GM12878 (cell line): ENCODE data around the gene ALDOB. TPM values are rescaled to one million over a fixed set of nuclear protein-coding genes. Genes with fewer than 3 reads are reported as not detected.

Experiments
- ATAC-seq: fragments of 200-7000 bp; cut with Tn5 transposase; 3 replicates; pipeline ENCODE4 v1.9.1; 2020; ENCODE audit warnings: mild to moderate bottlenecking, moderate library complexity
- BruUV-seq: library from RNA; stranded (reverse); fragments of 400-500 nt; replicated peaks from 2 replicates; lab custom pipeline; 2021; lab: Mats Ljungman, UMichigan
- CTCF ChIA-PET: fragments of 300-600 bp; sonication (Branson Sonifier 250); formaldehyde crosslinking; extraction: SDS; loops from one replicate; lab custom pipeline; 2021; ENCODE audit warnings: inconsistent platforms; lab: Yijun Ruan, JAX
- POLR2A ChIA-PET: fragments of 350-600 bp; formaldehyde crosslinking; extraction: SDS; loops from one replicate; lab custom pipeline; 2021; ENCODE audit warnings: inconsistent platforms; lab: Charles Lee
- RAD21 ChIA-PET: fragments of 300-600 bp; sonication (Branson Sonifier 250); formaldehyde crosslinking; loops from one replicate; lab custom pipeline; 2023; ENCODE audit warnings: antibody characterized with exemption; ENCODE audit not compliant: unreplicated experiment; lab: Charles Lee
- SMC1A ChIA-PET: fragments of 300-600 bp; sonication (Branson Sonifier 250); formaldehyde crosslinking; loops from one replicate; lab custom pipeline; 2023; ENCODE audit not compliant: unreplicated experiment, uncharacterized antibody; lab: Charles Lee
- DNase-seq: peaks from one replicate; pipeline ENCODE4 v3.0.0-alpha.2; 2011; ENCODE audit warnings: low read depth, low spot score
- FAIRE-seq: peaks from 3 replicates; lab custom pipeline; 2011; peaks lifted over from hg19 to GRCh38; lab: Jason Lieb, UNC
- H2AFZ ChIP-seq: 2 replicates; pipeline ENCODE4 v1.6.0; 2011; ENCODE audit warnings: low read depth, low read length, control low read depth; ENCODE audit not compliant: control insufficient read depth
- H3K27ac ChIP-seq: 2 replicates; pipeline ENCODE4 v1.5.1; 2011; ENCODE audit warnings: control low read depth; ENCODE audit not compliant: control insufficient read depth, insufficient read depth
- H3K27me3 ChIP-seq, 2 experiments: replicated peaks in 1 of 2; 2 replicates each; pipeline versions ENCODE4 v1.6.0 to v1.6.1; 2011; ENCODE audit warnings: low read length in 1 of 2; ENCODE audit not compliant: control insufficient read depth in 2 of 2, insufficient read depth in 2 of 2
- H3K36me3 ChIP-seq, 2 experiments: 2 replicates each; pipeline ENCODE4 v1.5.1; 2011; ENCODE audit warnings: low read length in 1 of 2; ENCODE audit not compliant: control insufficient read depth in 2 of 2, insufficient read depth in 2 of 2
- H3K4me1 ChIP-seq: 2 replicates; pipeline ENCODE4 v1.6.1; 2011; ENCODE audit warnings: mild to moderate bottlenecking, low read length, moderate library complexity, mixed read lengths; ENCODE audit not compliant: control insufficient read depth, insufficient read depth
- H3K4me2 ChIP-seq: 2 replicates; pipeline ENCODE4 v1.6.0; 2011; ENCODE audit warnings: control low read depth; ENCODE audit not compliant: control insufficient read depth, insufficient read depth
- H3K4me3 ChIP-seq: fragments of 200-600 bp; sonication (generic); 2 replicates; pipeline ENCODE4 v1.5.1; 2016
- H3K79me2 ChIP-seq: 2 replicates; pipeline ENCODE4 v1.6.0; 2011; ENCODE audit warnings: low read length; ENCODE audit not compliant: control insufficient read depth, insufficient read depth
- H3K9ac ChIP-seq: 2 replicates; pipeline ENCODE4 v1.8.0; 2011; ENCODE audit warnings: low read length, control low read depth, mixed read lengths; ENCODE audit not compliant: control insufficient read depth, insufficient read depth
- H3K9me3 ChIP-seq: replicated peaks from 3 replicates; pipeline ENCODE4 v1.5.1; 2011; ENCODE audit warnings: mild to moderate bottlenecking, low read length; ENCODE audit not compliant: control insufficient read depth, insufficient read depth
- H4K20me1 ChIP-seq: 2 replicates; pipeline ENCODE4 v1.6.0; 2011; ENCODE audit not compliant: control insufficient read depth, insufficient read depth
- BACH1 ChIP-seq: fragments of 450-650 bp; IDR thresholded peaks from 2 replicates; pipeline ENCODE4 v1.6.1; 2017; ENCODE audit warnings: mild to moderate bottlenecking, borderline replicate concordance
- CTCF ChIP-seq, 3 experiments: IDR thresholded peaks in 2 of 3; conservative IDR thresholded peaks in 1 of 3; 2 replicates each; pipeline ENCODE4 v1.5.1; 2011; ENCODE audit warnings: low read depth in 3 of 3, low read length in 3 of 3, mild to moderate bottlenecking in 3 of 3, control low read depth in 2 of 3, moderate library complexity in 2 of 3, inconsistent platforms in 1 of 3, mixed read lengths in 1 of 3; ENCODE audit not compliant: control insufficient read depth in 2 of 3, insufficient read depth in 1 of 3; ENCODE audit errors: extremely low read depth in 1 of 3
- ELK1 ChIP-seq: IDR thresholded peaks from 2 replicates; pipeline ENCODE4 v1.6.1; 2012; ENCODE audit warnings: low read depth, low read length, improper control_type of control experiment
- FOXM1 ChIP-seq: IDR thresholded peaks from 2 replicates; pipeline ENCODE4 v1.6.1; 2012; ENCODE audit warnings: low read depth, mild to moderate bottlenecking, inconsistent platforms, low read length, moderate library complexity
- IRF3 ChIP-seq: fragments of 450-650 bp; IDR thresholded peaks from 2 replicates; pipeline ENCODE4 v1.6.1; 2014; ENCODE audit warnings: mild to moderate bottlenecking
- PAX5 ChIP-seq: IDR thresholded peaks from 2 replicates; pipeline ENCODE4 v1.6.1; 2011; ENCODE audit warnings: low read depth, low read length, borderline replicate concordance
- POLR2AphosphoS2 ChIP-seq: IDR thresholded peaks from 2 replicates; pipeline ENCODE4 v1.6.1; 2011; ENCODE audit warnings: low read depth, mild to moderate bottlenecking, low read length, improper control_type of control experiment, moderate library complexity
- PRDM15 ChIP-seq: fragments of 450-650 bp; formaldehyde crosslinking; IDR thresholded peaks from 2 replicates; pipeline ENCODE4 v1.4.0; 2020; ENCODE audit warnings: mild to moderate bottlenecking, moderate library complexity
- RCOR1 ChIP-seq: conservative IDR thresholded peaks from 2 replicates; pipeline ENCODE4 v1.6.1; 2012; ENCODE audit warnings: low read depth, low read length, improper control_type of control experiment
- TAF1 ChIP-seq: IDR thresholded peaks from 2 replicates; pipeline ENCODE4 v1.6.1; 2011; ENCODE audit warnings: mild to moderate bottlenecking, low read depth, low read length, borderline replicate concordance
- WRNIP1 ChIP-seq: IDR thresholded peaks from 2 replicates; pipeline ENCODE4 v1.6.1; 2011; ENCODE audit warnings: low read depth, low read length, improper control_type of control experiment, borderline replicate concordance
- ZNF592 ChIP-seq: fragments of 450-650 bp; IDR thresholded peaks from 2 replicates; pipeline ENCODE4 v1.6.1; 2017; ENCODE audit warnings: mild to moderate bottlenecking, moderate library complexity
- WGBS: methylation state at CpG from one replicate; pipeline ENCODE4 v1.1.6; 2016; ENCODE audit warnings: low lambda C conversion rate; ENCODE audit not compliant: insufficient replicate concordance, insufficient coverage; ENCODE audit errors: missing lambda C conversion rate; 5-methylcytosine and 5-hydroxymethylcytosine counted together
- in situ Hi-C: fragments of 300-500 bp; cut with MboI; formaldehyde crosslinking; loops from 9 replicates; pipeline ENCODE4 v1.14.3; 2018; ENCODE audit warnings: mixed read lengths
- intact Hi-C: fragments of 100-400 bp; cut with micrococcal nuclease; formaldehyde crosslinking; loops from one replicate; pipeline ENCODE4 v1.14.2; 2022; ENCODE audit not compliant: unreplicated experiment
- polyA plus RNA-seq, 11 experiments: library from polyadenylated mRNA; depleted of rRNA in 4 of 11; unstranded in 6 of 11; stranded (reverse) in 5 of 11; fragments of >200 nt; fragmentation: Nextera tagmentation in 4 of 11; fragmentation: Illumina TruSeq in 1 of 11; extraction: Ambion mirVana in 4 of 11; extraction: Trizol in 1 of 11; gene quantifications; 1 replicate in 1 of 11; 2 replicates in 10 of 11; pipeline versions ENCODE4 v1.2.1 to v1.2.3, GENCODE V29; 2011 to 2016; ENCODE audit warnings: inconsistent platforms in 2 of 11, missing spikeins in 2 of 11, low read depth in 1 of 11
- total RNA-seq, 4 experiments: library from RNA; depleted of rRNA in 3 of 4; stranded (reverse); fragments of >200 nt in 3 of 4; fragmentation: Illumina TruSeq in 1 of 4; extraction: Trizol in 1 of 4; gene quantifications; 2 replicates each; pipeline versions ENCODE4 v1.2.1 to v1.2.3, GENCODE V29; 2013 to 2021

Gene ALDOB
- total and polyA plus RNA-seq, 10 of the 15 experiments (the other 5 are each of a cell fraction or from before 2014, with no cell fraction given): 0.03 to 0.82 (median 0.04) TPM; not detected in 7

- POLR2A ChIA-PET: no interaction called here
- WGBS: 0% methylated on average over 1 of the region's 1 CpG
- TF ChIP-seq ZNF592 (no peak), BACH1 (no peak), ELK1 (no peak), RCOR1 (no peak), WRNIP1 (no peak), FOXM1 (no peak), PRDM15 (CRISPR knock-in tag) (no peak), IRF3 (no peak), POLR2AphosphoS2 (no peak), PAX5 (no peak), CTCF (IDR thresholded peaks at IDR 0.05 in 2 of 3, conservative IDR thresholded peaks at IDR 0.05 in 1 of 3; ENCODE audit: control insufficient read depth in 2 of 3, extremely low read depth in 1 of 3, insufficient read depth in 1 of 3, low read depth in 3 of 3, low read length in 3 of 3) (no peak), TAF1 (no peak)
Measured at GRCh38 chr9:101484046-101484445, 48.5 kb upstream of the ALDOB start.

More at GRCh38 chr9:101484046-101484445, 48.5 kb upstream of the ALDOB start:
- no peaks in the 10 kb centered on the region for H3K79me2 ChIP-seq
- RAD21 ChIA-PET: no interaction called here
- no peak overlapping the region for H3K27ac ChIP-seq
- DNase-seq: no peak
- in situ Hi-C loops (no loop called here), intact Hi-C loops (no loop called here)
- H3K27me3 ChIP-seq: peaks cover 0 to 6% of the 10 kb centered on the region in 2 experiments; a peak in 2 of 4 replicates
- no peaks in the 10 kb centered on the region for H3K9me3 ChIP-seq
- H3K4me3 ChIP-seq: no peak overlapping the region
- CTCF ChIA-PET: no interaction called here
- H3K36me3 ChIP-seq: no peaks in the 10 kb centered on the region
- no peaks in the 10 kb centered on the region for H3K4me1 ChIP-seq
- no peak for ATAC-seq
- H3K4me2 ChIP-seq: no peak overlapping the region
- H3K9ac ChIP-seq: no peak overlapping the region
- no peaks in the 10 kb centered on the region for H4K20me1 ChIP-seq
- no peak overlapping the region for H2AFZ ChIP-seq
- BruUV-seq: no TSS peak
- SMC1A ChIA-PET: no interaction called here
- FAIRE-seq: no peak
